A673 (cell line): Measurements from ENCODE around the gene STX1A.

Source experiments
- CTCF ChIP-seq: fragments of 300-800, 200-600 bp; sonication (generic); conservative IDR thresholded peaks from 2 replicates; pipeline ENCODE4 v1.5.1; 2017; ENCODE audit warnings: low read depth, mild to moderate bottlenecking, antibody characterized with exemption, low read length, moderate library complexity, mixed read lengths
- EZH2 ChIP-seq: fragments of 200-600 bp; sonication (generic); IDR thresholded peaks from 2 replicates; pipeline ENCODE4 v1.6.1; 2017; ENCODE audit warnings: borderline replicate concordance, low read depth, mild to moderate bottlenecking, mixed read lengths, antibody characterized with exemption, low read length; ENCODE audit not compliant: poor library complexity, severe bottlenecking

GRCh38 chr7:73702226-73702625 lies 17.2 kb downstream of the STX1A start:
- TF ChIP-seq CTCF (no peak), EZH2 (no peak)
